Measurements from ENCODE around the gene PTCHD1. TPM values are rescaled to one million over a fixed set of nuclear protein-coding genes. Genes with fewer than 3 reads are reported as not detected.

PTCHD1 gene
- under 1 TPM in 1 of 2 donors, not detected in 1; under 0.01 TPM for total RNA-seq

- TF ChIP-seq CTCF (IDR thresholded peaks at IDR 0.05) = no peak
- TF ChIP-seq POLR2A (IDR thresholded peaks at IDR 0.05) = no peak
- Histone ChIP-seq H3K27ac (no peak within 1 kb of the TSS), H3K9me3 (no peaks in the 10 kb centered on the region), H3K4me1 (peaks cover 20% of the 10 kb centered on the region), H3K36me3 (replicated peaks in 1 of 2; ENCODE audit: insufficient read depth in 1 of 2, low read depth in 2 of 2) (no peaks in the 10 kb centered on the region), H3K27me3 (peaks cover 0 to 8% of the 10 kb centered on the region in 2 donors), H3K4me3 (no peak within 1 kb of the TSS)
- DNase-seq (no peak), ATAC-seq (no peak)
- intact Hi-C loops (cut with DNase I) = no loop called here
- WGBS, 2 donors = 0 to 3% methylated on average over 1 to 28 of the region's 64 CpGs
These were observed at the start of gene PTCHD1 for GRCh38 chrX:23334848-23335599. PTCHD1 (plus strand) TSS chrX:23334849; CDS start chrX:23334876, 27 bp downstream.

- Histone ChIP-seq H3K9me3 (no peaks in the 10 kb centered on the region), H3K4me1 (no peaks in the 10 kb centered on the region), H3K27me3 (no peaks in the 10 kb centered on the region), H3K27ac (no peak overlapping the region), H3K36me3 (replicated peaks in 1 of 2; ENCODE audit: insufficient read depth in 1 of 2, low read depth in 2 of 2) (no peaks in the 10 kb centered on the region), H3K4me3 (no peak overlapping the region)
- TF ChIP-seq CTCF (IDR thresholded peaks at IDR 0.05) (no peak), POLR2A (IDR thresholded peaks at IDR 0.05) (no peak)
- intact Hi-C loops (cut with DNase I) = no loop called here
- WGBS, 2 donors = 86 to 87% methylated on average over 5 of the region's 5 CpGs
- DNase-seq (no peak), ATAC-seq (no peak)
These were observed 47.9 kb upstream of the PTCHD1 start for GRCh38 chrX:23286731-23287130.

- Histone ChIP-seq H3K4me3 (no peak overlapping the region), H3K36me3 (replicated peaks in 1 of 2; ENCODE audit: insufficient read depth in 1 of 2, low read depth in 2 of 2) (no peaks in the 10 kb centered on the region), H3K27ac (no peak overlapping the region), H3K4me1 (no peaks in the 10 kb centered on the region), H3K9me3 (no peaks in the 10 kb centered on the region), H3K27me3 (no peaks in the 10 kb centered on the region)
- TF ChIP-seq POLR2A (IDR thresholded peaks at IDR 0.05) (no peak), CTCF (IDR thresholded peaks at IDR 0.05) (no peak)
- peak in 2 of 4 donors; percentile 1 to 16 for DNase-seq
- 31 to 38% methylated on average over 5 of the region's 5 CpGs for WGBS, 2 donors
- intact Hi-C loops (cut with DNase I) = no loop called here
- ATAC-seq = no peak
These were observed 47.4 kb upstream of the PTCHD1 start for GRCh38 chrX:23287191-23287725.

GRCh38 chrX:23292354-23292987, 42.2 kb upstream of the PTCHD1 start:
- H3K36me3 ChIP-seq (replicated peaks in 1 of 2; ENCODE audit: insufficient read depth in 1 of 2, low read depth in 2 of 2) = no peaks in the 10 kb centered on the region
- ATAC-seq (no peak), DNase-seq (no peak)
- intact Hi-C loops (cut with DNase I) = no loop called here
- no peaks in the 10 kb centered on the region for H3K9me3 ChIP-seq
- H3K27ac ChIP-seq = no peak overlapping the region
- 63 to 67% methylated on average over 7 to 8 of the region's 8 CpGs for WGBS, 2 donors
- no peak overlapping the region for H3K4me3 ChIP-seq
- H3K27me3 ChIP-seq = no peaks in the 10 kb centered on the region
- no peaks in the 10 kb centered on the region for H3K4me1 ChIP-seq
- no peak for TF ChIP-seq POLR2A (IDR thresholded peaks at IDR 0.05)
- no peak for TF ChIP-seq CTCF (IDR thresholded peaks at IDR 0.05)

Measured in body of pancreas (tissue), 4 donors.